Measurements from ENCODE around the gene SEMA3G. TPM values are rescaled to one million over a fixed set of nuclear protein-coding genes. Genes with fewer than 3 reads are reported as not detected.

The SEMA3G gene
- total RNA-seq, 3 donors from 2014 or later = 0.05 to 0.24 (median 0.08) TPM

GRCh38 chr3:52385157-52385556 lies 59.7 kb downstream of the SEMA3G start:
- H3K27me3 Mint-ChIP-seq (ENCODE audit: low read depth) = no peaks in the 10 kb centered on the region
- DNase-seq = no peak
- ATAC-seq = no peak
- no peak overlapping the region for H3K4me3 Mint-ChIP-seq
- peaks cover 8% of the 10 kb centered on the region for H3K36me3 Mint-ChIP-seq (ENCODE audit: insufficient read depth)
- H3K9me3 Mint-ChIP-seq = no peaks in the 10 kb centered on the region
- no peaks in the 10 kb centered on the region for H3K4me1 Mint-ChIP-seq (ENCODE audit: low read depth)

GRCh38 chr3:52384019-52384761 lies 60.7 kb downstream of the SEMA3G start:
- peaks cover 8% of the 10 kb centered on the region for H3K36me3 Mint-ChIP-seq (ENCODE audit: insufficient read depth)
- DNase-seq (no peak), ATAC-seq (no peak)
- H3K4me1 Mint-ChIP-seq (ENCODE audit: low read depth) = no peaks in the 10 kb centered on the region
- no peak overlapping the region for H3K4me3 Mint-ChIP-seq
- H3K27me3 Mint-ChIP-seq (ENCODE audit: low read depth) = no peaks in the 10 kb centered on the region
- H3K9me3 Mint-ChIP-seq = no peaks in the 10 kb centered on the region

GRCh38 chr3:52383446-52383845 lies 61.5 kb downstream of the SEMA3G start:
- no peak overlapping the region for H3K4me3 Mint-ChIP-seq
- no peaks in the 10 kb centered on the region for H3K4me1 Mint-ChIP-seq (ENCODE audit: low read depth)
- ATAC-seq (no peak), DNase-seq (no peak)
- H3K9me3 Mint-ChIP-seq = no peaks in the 10 kb centered on the region
- H3K36me3 Mint-ChIP-seq (ENCODE audit: insufficient read depth) = peaks cover 4% of the 10 kb centered on the region
- no peaks in the 10 kb centered on the region for H3K27me3 Mint-ChIP-seq (ENCODE audit: low read depth)

Other genes with a start within 250 kb of the SEMA3G start
- 10 to 100 TPM; 61.8 to 70.9 (median 66.2) TPM for gene ALAS1, start 246.9 kb downstream of the SEMA3G start, total RNA-seq
- under 1 TPM in 1 of 3 donors, not detected in 2; 0.18 TPM for gene TLR9, start 219.5 kb downstream of the SEMA3G start, total RNA-seq
- gene TWF2, start 205.9 kb downstream of the SEMA3G start, total RNA-seq = 10 to 100 TPM; 69.7 to 76.5 (median 72.8) TPM
- 10 to 100 TPM; 26.6 to 40.0 (median 39.7) TPM for gene PPM1M, start 199.3 kb downstream of the SEMA3G start, total RNA-seq
- gene WDR82, start 166.5 kb downstream of the SEMA3G start, total RNA-seq = 100 to 1,000 TPM; 107 to 119 (median 115) TPM
- gene GLYCTK, start 157.3 kb downstream of the SEMA3G start, total RNA-seq = 10 to 100 TPM; 13.0 to 15.5 (median 13.3) TPM
- 1 to 10 TPM; 6.4 to 8.4 (median 6.6) TPM for gene DNAH1, start 128.8 kb downstream of the SEMA3G start, total RNA-seq
- gene BAP1, start 35.1 kb downstream of the SEMA3G start, total RNA-seq = 100 to 1,000 TPM; 117 to 130 (median 127) TPM
- 1 to 10 TPM; 3.6 to 5.0 (median 4.8) TPM for gene PHF7, start 34.4 kb downstream of the SEMA3G start, total RNA-seq
- gene TNNC1, start 8.9 kb upstream of the SEMA3G start, total RNA-seq = 1 to 10 TPM in 2 of 3 donors, under 1 TPM in 1; 0.46 to 1.4 (median 1.1) TPM
- 10 to 100 TPM; 60.2 to 69.1 (median 67.9) TPM for gene NISCH, start 10.5 kb upstream of the SEMA3G start, total RNA-seq
- gene STAB1, start 50.2 kb upstream of the SEMA3G start, total RNA-seq = under 1 TPM; 0.30 to 0.73 (median 0.40) TPM
- 10 to 100 TPM; 29.7 to 53.1 (median 42.8) TPM for gene NT5DC2, start 88.8 kb upstream of the SEMA3G start, total RNA-seq
- gene UQCC5, start 91.5 kb upstream of the SEMA3G start, total RNA-seq = 10 to 100 TPM; 22.8 to 25.7 (median 23.2) TPM
- gene PBRM1, start 240.8 kb upstream of the SEMA3G start, total RNA-seq = 10 to 100 TPM; 55.9 to 65.2 (median 64.4) TPM
- gene GNL3, start 240.9 kb upstream of the SEMA3G start, total RNA-seq = 100 to 1,000 TPM; 324 to 336 (median 330) TPM

All from activated T-cell treated with anti-CD3 and anti-CD28 coated beads, Interleukin-2, amount 50 U/mL, for 4 hours (primary cell).